HG02973 (cell line): ENCODE measurements around the gene MRS2.
"Not testable (repeated sequence)": the region's sequence is repeated elsewhere in the genome, so short reads cannot be mapped to it uniquely, and the experiment has no call there.

ENCODE experiments used
- ATAC-seq: cut with Tn5 transposase; IDR thresholded peaks from one replicate; pipeline ENCODE4 v1.9.1; 2021; ENCODE audit warnings: moderate library complexity; ENCODE audit not compliant: unreplicated experiment

MRS2 gene, protein sequence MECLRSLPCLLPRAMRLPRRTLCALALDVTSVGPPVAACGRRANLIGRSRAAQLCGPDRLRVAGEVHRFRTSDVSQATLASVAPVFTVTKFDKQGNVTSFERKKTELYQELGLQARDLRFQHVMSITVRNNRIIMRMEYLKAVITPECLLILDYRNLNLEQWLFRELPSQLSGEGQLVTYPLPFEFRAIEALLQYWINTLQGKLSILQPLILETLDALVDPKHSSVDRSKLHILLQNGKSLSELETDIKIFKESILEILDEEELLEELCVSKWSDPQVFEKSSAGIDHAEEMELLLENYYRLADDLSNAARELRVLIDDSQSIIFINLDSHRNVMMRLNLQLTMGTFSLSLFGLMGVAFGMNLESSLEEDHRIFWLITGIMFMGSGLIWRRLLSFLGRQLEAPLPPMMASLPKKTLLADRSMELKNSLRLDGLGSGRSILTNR

DNA sequence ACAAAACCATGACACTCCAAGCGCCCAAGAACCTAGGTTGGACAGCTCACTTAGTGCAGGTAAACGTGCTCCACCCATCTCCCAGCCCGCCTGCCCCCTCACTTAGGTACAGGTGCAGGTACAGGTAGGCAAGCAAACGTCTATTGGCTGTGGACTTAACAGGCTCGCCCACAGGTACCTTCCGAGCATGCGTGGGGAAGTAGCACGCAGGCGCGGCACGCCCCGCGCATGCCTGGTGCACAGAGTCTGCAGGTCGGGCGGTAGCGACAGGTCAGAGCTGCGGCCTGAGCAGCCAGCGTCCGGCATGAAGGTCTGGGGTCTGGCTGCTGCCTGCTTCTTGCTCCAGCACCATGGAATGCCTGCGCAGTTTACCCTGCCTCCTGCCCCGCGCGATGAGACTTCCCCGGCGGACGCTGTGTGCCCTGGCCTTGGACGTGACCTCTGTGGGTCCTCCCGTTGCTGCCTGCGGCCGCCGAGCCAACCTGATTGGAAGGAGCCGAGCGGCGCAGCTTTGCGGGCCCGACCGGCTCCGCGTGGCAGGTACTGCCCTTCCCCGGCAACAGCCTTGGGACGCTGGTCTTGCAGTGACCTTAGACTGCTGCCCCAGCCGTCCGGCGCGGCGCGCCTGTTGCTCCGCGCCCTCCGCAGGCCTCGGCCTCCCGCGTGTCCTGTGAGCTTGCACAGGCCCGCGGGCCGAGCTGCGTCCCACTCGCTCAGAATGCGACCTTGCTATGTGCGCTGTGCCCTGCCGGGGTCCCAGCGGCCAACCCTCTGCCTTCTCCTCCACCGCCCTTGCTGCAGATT is at the start of gene MRS2:
MRS2 (plus strand) TSS at position 240 of the 804 bp plus-strand sequence; CDS start at position 351, 111 bp downstream.
- ATAC-seq: peak; percentile 89

DNA sequence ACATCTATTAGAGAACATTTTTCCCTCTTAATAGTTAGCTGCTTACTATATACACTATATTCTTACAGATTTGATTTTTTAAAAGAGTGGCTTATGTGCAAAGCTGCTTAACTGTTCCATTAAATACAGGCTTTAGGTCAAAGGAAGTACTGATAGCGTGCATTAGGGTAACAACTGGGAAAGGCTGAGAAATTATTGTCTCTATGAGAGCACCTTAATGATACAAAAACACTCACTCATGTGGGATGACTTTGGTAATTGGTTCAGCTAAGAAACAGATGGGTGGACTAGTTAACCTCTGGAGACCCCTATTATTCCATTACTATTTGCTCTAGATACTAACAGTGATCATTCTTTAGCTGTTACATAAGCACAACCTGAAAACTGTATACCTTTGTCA is 48.9 kb upstream of the MRS2 start:
- ATAC-seq: no peak

DNA sequence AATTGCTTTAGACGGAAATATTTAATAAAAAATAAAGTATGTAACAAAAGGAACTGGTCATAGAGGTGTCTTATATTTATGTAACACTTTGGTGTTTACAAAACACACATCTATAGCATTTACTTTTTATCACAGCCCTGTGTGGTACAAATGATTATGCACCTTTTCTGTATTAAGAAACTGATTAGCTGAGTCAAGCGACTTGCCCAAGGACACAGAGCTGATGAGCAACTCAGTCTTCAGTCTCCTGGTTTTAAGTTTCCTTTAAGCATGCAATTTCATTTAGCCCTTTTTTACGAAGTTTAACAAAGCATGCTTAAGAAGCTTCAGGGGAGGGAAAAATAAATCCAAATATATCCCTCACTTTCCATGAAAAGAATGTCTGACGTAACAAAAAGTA is 47.3 kb upstream of the MRS2 start:
- ATAC-seq: no peak

DNA sequence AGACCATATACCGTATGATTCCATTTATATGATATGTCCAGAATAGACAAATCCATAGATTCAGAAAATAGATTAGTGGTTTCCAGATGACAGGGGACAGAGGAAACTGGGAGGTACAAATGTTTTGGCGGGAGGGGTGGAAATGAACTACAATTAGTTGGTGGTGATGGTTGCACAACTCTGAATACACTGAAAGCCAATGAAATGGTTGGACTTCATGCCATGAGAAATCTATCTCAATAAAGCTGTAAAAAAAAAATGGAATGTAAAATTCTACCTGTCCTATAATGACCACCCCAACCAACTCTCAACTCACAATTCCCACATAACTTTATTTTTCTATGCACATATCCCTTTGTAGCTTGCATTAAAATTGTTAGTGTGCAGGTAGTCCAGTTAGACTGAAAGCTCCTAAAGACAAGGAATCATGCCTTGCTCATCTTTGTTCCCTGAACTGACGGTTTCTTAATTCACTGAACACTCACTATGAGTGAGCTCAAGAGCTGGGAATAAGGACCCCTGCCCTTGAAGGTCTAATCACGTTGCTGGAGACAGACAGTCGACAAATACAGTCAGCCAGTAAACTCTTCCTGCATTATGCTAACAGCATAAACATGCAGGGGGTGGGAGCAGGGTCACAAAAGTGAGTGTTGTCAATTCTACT is 46.3 kb upstream of the MRS2 start:
- ATAC-seq: no peak

DNA sequence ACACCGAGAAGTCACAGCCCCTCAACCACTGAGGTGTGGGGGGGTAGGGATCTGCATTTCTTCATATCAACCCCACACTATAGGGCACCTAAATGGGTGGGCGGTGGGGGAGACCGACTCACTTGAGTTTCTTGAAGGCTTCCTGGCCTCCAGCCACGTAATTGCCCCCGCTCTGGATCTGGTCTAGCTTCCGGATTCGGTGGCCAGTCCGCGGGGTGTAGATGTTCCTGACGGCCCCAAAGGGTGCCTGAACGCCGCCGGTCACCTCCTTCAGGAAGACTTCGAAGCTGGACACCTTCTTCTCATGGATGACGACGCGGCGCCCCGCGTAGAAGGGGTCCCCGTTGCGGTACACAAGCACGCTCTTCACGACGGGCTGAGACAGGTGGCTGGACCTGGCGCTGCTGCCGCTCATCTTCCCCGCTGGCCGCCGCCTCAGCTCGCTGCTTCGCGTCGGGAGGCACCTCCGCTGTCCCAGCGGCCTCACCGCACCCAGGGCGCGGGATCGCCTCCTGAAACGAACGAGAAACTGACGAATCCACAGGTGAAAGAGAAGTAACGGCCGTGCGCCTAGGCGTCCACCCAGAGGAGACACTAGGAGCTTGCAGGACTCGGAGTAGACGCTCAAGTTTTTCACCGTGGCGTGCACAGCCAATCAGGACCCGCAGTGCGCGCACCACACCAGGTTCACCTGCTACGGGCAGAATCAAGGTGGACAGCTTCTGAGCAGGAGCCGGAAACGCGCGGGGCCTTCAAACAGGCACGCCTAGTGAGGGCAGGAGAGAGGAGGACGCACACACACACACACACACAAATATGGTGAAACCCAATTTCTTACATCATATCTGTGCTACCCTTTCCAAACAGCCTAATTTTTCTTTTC is 45.2 kb upstream of the MRS2 start, which contains the start of gene DCDC2:
DCDC2 (minus strand) TSS at position 724 of the 883 bp plus-strand sequence; CDS start at position 415, 309 bp downstream.
- no peak for ATAC-seq

DNA sequence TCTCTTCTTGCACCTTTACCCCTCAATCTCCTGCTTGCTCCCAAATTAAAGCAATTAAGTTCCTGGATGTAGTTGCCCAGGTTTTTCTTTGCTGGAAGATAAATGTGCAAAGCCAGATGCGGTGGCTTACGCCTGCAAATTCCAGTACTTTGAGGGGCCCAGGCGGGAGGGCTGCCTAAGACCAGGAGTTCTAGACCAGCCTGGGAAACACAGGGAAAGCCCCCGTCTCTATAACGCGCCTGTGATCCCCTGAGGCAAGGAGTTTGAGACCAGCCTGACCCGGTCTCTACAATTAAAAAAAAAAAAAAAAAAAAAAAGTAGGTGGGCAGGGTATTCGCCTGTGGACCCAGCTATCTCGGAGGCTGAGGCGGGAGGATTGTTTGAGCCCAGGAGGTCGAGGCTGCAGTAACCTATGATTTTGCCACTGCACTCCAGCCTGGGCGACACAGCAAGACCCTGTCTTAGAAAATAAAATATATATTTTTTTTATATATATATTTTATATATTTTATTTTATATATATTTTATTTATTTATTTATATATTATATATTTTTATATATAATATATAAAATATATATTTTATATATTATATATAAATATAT is 44.4 kb upstream of the MRS2 start:
- no peak for ATAC-seq

DNA sequence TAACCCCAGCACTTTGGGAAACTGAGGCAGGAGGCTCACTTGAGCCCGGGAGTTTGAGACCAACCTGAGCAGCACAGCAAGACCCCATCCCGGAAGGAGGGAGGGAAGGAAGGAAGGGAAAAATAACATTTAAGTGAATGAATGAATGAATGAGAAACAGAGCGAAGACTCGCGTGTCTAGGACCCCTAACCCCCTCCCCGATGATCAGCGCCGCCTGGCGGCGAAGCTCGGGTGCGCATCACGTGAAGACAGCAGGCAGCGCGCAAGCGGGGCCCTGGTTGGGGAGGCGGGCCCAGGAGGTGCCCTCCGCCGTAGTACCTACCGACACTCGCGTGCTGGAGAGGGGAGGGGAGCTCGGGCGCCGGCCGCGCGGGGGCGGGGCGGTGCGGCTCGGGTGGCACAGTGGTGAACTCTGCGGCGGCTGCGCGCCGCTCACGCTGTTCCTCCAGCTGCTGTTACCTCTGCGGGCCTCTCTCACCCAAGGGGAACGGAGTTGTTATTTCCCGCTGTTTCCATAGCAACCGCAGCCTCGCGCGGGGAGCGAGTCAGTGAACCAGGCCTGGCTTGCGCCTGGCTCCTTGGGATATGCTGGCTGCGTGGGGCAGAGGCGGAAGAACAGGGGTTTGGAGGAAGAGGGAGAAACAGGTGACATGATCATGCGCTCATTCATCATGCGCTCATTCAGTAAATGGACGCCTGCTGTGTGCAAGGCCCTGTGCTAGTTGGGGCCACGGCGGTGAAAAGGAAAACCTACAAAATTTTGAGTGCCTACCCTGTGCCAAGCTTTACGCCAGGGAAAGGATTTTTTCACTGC is 42.9 kb upstream of the MRS2 start:
- peak; percentile 78 for ATAC-seq

DNA sequence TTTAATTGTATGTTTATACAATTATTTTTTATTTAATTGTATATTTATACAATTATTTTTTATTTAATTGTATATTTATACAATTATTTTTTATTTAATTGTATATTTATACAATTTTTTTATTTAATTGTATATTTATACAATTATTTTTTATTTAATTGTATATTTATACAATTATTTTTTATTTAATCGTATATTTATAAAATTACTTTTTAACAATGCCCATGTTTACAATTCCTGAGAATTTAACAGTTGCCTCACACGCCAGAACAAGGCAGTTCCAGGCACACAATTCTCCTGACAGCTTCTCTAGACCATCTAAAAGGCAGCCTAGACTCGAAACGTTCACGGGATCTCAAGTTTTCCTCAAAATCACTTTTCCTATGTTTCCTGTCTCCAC is 40.4 kb upstream of the MRS2 start:
- ATAC-seq: not testable (repeated sequence)

DNA sequence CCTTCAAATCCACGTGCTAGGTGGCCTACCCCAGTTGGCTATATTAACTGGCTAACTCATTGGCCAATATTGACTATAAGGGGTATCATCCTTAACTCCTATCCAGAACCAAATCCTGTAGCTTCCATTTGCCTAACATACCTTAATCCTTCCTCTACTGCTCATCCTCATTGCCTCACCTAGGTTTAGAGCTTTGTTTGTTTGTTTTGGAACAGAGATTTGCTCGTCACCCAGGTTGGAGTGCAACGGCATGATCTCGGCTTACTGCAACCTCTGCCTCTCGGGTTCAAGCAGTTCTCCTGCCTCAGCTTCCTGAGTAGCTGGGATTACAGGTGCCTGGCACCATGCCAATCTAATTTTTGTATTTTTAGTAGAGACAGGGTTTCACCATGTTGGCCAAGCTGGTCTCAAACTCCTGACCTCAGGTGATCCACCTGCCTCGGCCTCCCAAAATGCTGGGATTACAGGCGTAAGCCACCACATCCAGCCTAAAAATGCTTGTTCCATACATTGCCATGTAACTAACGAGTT is 37.6 kb upstream of the MRS2 start:
- ATAC-seq: not testable (repeated sequence)

DNA sequence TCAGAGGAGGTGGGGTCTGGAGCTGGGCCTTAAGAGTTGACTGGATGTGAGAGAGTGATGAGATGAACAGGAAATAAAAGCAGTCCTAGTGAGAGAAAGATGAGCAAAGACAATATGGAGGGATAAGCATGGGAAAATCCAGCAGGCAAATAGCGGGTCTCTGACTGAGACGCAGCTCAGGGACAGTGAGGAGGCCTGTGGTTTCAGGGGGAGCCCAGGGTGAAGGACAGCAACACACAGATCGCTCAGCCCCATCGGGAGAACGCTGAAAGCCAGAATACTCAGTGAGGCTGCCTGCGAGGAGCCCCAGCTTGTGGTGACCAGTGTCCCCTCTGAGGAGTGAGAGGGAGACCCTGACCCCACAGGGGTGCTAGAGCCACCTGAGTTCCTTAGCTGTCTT is 28.1 kb upstream of the MRS2 start:
- ATAC-seq: no peak

DNA sequence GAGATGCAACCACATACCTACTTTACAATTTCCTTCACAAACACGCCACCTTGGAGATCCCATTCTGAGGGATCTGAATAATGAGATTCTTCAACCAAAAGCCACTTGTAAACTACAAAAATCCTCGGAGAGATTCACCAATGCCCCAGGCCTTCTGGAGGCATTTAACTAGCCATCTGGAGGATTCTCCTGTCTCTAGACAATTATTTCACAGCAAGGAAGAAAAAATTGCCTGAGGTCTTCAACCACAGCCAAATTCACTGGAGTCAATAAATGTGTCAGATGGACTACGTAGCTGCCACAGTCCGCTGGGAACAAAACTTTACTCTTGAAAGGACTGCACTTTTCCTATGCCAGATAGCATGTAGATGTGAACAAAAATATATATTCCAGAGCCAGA is 25.9 kb upstream of the MRS2 start:
- ATAC-seq: no peak

DNA sequence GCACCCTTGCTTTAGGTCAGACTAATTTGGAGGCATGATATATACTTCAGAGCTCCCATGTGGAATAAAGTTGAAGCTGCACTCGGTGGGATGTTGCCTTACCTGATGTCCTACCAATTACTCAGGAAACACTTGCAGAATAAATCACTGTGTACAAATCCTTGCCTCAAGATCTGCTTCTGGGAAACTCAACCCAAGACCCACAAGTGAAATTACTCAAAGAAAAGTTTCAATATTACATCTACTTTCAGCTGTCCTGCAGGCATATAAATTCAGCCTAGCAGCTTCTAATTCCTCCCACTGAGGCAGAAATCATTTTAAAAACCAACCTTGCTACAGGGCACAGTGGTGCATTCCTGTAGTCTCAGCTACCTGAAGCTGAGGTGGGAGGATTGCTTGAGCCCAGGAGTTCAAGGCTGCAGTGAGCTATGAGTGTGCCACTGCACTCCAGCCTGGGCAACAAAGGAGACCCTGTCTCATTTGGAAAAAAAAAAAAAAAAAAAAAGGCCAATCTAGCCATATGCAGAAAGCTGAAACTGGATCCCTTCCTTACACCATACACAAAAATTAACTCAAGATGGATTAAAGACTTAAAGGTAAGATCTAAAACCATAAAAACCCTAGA is 24.2 kb upstream of the MRS2 start:
- no peak for ATAC-seq

DNA sequence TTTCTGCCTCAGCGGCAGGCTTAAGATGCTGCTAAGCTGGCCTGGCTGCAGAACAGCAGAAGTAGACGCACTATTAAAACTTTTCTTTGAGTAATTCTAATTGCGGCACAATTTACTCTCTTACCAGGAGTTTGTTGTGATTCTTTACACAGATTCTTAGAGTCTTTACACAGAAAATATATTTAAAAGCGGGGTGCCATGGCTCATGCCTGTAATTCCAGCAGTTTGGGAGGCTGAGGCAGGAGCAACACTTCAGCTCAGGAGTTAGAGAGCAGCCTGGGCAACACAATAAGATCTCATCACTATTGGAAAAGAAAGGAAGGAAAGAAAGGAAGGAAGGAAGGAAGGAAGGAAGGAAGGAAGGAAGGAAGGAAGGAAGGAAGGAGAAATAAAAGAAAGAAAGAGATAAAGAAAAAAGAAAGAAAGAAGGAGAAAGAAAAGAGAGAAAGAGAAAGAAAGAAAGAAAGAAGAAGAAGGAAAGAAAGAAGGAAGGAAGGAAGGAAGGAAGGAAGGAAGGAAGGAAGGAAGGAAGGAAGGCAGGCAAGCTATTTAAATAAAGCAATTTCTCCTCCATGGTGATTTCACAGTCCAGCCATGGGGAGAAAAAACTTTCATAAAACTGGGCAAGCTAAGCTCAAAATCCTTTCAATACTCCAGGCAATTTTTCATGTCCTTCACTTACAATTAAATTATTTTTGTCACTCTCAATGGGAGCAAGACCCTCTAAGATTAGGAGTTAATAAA is 21.1 kb upstream of the MRS2 start:
- no peak for ATAC-seq

DNA sequence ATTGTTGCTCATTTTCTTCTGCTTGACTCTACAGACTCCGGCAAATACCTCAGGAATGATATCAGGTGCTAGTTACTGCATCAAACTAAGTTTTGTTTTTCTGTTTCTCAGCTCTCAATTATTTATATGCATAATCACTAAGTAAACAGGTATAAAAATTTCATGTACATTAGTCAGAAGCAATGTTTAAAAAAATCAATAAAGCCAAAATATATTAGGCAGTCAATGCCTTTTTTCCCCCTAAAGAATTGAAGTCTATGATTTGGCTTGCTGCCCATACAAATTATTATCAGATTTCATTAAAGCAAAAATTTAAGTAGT is 20.6 kb upstream of the MRS2 start:
- ATAC-seq: no peak

DNA sequence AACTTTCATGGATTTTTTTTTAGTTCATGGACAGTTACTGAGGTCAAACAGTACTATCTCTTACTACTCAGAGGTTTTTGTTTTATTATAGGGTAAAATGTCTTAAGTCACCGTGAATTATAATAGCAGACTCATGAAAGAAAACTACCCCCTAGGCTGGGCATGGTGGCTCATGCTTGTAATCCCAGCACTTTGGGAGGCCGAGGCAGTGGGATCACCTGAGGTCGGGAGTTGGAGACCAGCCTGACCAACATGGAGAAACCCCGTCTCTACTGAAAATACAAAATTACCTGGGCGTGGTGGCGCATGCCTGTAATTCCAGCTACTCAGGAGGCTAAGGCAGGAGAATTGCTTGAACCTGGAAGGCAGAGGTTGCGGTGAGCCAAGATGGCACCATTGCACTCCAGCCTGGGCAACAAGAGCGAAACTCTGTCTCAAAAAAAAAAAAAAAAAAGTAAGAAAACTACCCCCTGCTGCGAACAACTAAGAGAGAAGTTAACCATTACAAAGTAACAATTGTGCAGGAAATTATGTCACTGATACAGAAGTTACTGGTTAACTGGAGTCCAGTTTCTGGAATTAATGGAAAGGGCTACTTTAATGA is 19.7 kb upstream of the MRS2 start:
- ATAC-seq: not testable (repeated sequence)

DNA sequence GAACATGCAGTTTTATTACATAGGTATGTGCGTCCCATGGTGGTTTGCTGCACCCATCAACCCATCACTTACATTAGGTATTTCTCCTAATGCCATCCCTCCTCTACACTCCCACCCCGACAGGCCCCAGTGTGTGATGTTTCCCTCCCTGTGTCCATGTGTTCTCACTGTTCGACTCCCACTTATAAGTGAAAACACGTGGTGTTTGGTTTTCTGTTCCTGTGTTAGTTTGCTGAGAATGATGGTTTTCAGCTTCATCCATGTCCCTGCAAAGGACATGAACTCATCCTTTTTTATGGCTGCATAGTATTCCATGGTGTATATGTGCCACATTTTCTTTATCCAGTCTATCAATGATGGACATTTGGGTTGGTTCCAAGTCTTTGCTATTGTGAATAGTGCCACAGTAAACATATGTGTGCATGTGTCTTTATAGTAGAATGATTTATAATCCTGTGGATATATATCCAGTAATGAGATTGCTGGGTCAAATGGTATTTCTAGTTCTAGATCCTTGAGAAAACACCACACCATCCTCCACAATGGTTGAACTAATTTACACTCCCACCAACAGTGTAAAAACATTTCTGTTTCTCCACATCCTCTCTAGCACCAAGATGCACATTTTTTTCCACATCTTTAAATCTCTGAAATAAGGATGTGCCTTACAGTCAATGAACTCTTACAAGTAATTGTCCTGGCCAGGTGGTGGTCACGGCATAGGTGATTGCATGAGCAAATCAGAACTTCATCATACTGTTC is 18.2 kb upstream of the MRS2 start:
- not testable (repeated sequence) for ATAC-seq
